Cardiac muscle cell (in vitro differentiated cells and primary cell): ENCODE measurements around the gene ISYNA1. TPM values are rescaled to one million over a fixed set of nuclear protein-coding genes. Genes with fewer than 3 reads are reported as not detected.

Experiments used
- DNase-seq, 2 donors: peaks; one replicate each; pipeline versions ENCODE4 v3.0.0 to v3.0.0-alpha.2; 2010 to 2017; ENCODE audit warnings: low read depth in 1 of 2, low spot score in 1 of 2
- H3K27ac ChIP-seq: fragments of 200-600 bp; sonication (generic); 2 replicates; pipeline ENCODE4 v1.5.1; 2016
- H3K27me3 ChIP-seq: fragments of 200-600 bp; sonication (generic); 2 replicates; pipeline ENCODE4 v1.6.0; 2016; ENCODE audit warnings: control low read depth
- H3K36me3 ChIP-seq: fragments of 200-600 bp; sonication (generic); 2 replicates; pipeline ENCODE4 v1.5.1; 2016; ENCODE audit warnings: control low read depth
- H3K4me1 ChIP-seq: fragments of 200-600 bp; sonication (generic); 2 replicates; pipeline ENCODE4 v1.8.1; 2017; ENCODE audit warnings: low read depth, mild to moderate bottlenecking, mixed run types
- H3K4me3 ChIP-seq: fragments of 200-600 bp; sonication (generic); 2 replicates; pipeline ENCODE4 v1.5.1; 2016; ENCODE audit warnings: mild to moderate bottlenecking
- H3K9me3 ChIP-seq: fragments of 200-600 bp; sonication (generic); 2 replicates; pipeline ENCODE4 v1.5.1; 2017; ENCODE audit warnings: low read depth, mild to moderate bottlenecking, control low read depth
- polyA plus RNA-seq: library from polyadenylated mRNA; unstranded; fragments of >200 nt; fragmentation: Nextera tagmentation; extraction: Ambion mirVana; gene quantifications from 2 replicates; pipeline ENCODE4 v1.2.1, GENCODE V29; 2016
- total RNA-seq: library from RNA; depleted of rRNA; stranded (reverse); fragments of >200 nt; gene quantifications from 2 replicates; pipeline ENCODE4 v1.2.3, GENCODE V29; 2016
- TF ChIP-seq, protein P1 (sequence below): IDR thresholded peaks from 2 replicates; pipeline ENCODE4 v1.5.1; 2012; ENCODE audit warnings: low read depth, mild to moderate bottlenecking, low read length

ISYNA1 gene
- total and polyA plus RNA-seq, 2 experiments from 2014 or later, result 298 to 370 TPM

DNA sequence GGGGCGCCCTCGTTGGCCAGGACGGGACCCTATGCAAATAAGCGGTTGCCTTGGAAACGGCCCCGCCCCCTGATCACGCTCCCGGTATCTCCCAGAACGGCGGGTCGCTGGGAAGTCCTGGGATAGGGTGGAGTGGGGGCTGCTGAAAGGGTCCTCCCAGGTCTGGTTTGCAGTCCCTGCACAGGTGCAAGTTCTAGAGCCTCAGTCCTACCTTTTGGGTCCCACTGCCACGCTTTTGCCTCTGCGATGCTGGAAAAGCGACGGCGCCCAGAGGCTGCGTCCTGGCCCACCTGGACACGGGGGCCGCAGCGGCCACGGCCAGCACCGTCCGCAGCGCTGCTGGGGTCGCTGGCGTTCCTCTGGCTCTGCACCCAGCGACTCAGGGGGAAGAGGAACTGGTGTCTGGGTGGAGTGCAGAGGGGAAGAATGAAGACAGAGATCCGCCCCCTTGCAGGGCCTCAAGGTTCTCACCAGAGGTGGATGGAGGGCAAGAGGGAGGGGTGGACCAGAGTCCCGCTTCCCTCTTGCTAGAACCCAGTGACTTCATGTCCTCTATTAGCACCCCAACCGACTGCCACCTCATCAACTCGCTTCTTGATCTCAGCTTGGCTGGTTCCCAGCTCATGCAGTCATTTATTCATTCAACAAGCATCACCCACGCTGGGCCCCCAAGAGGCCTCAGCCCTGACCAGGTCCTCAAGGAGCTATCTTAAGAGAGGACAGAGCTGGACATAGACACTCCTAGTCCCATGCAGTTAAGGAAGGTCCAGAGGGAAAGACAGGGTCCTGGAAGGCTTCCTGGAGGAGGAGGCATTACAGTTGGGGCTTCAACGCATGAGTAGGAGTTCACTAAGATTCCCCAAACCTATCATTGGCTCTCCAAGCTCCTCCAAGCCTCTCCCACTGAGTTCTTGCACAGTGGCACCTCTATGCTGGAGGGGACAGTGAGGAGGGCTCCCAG, 40.4 kb downstream of the ISYNA1 start, which contains the start of gene LRRC25:
Gene LRRC25, minus strand, starts transcription at position 381 of the 961 bp plus-strand sequence. CDS start 659 bp downstream, outside the sequence.
- peaks cover 4% of the 10 kb centered on the region for H3K4me1 ChIP-seq
- TF ChIP-seq, protein P1, sequence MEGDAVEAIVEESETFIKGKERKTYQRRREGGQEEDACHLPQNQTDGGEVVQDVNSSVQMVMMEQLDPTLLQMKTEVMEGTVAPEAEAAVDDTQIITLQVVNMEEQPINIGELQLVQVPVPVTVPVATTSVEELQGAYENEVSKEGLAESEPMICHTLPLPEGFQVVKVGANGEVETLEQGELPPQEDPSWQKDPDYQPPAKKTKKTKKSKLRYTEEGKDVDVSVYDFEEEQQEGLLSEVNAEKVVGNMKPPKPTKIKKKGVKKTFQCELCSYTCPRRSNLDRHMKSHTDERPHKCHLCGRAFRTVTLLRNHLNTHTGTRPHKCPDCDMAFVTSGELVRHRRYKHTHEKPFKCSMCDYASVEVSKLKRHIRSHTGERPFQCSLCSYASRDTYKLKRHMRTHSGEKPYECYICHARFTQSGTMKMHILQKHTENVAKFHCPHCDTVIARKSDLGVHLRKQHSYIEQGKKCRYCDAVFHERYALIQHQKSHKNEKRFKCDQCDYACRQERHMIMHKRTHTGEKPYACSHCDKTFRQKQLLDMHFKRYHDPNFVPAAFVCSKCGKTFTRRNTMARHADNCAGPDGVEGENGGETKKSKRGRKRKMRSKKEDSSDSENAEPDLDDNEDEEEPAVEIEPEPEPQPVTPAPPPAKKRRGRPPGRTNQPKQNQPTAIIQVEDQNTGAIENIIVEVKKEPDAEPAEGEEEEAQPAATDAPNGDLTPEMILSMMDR, result no peak
- DNase-seq, result peak in 1 of 2 donors; percentile 54
- no peaks in the 10 kb centered on the region for H3K9me3 ChIP-seq
- H3K27ac ChIP-seq, result no peak within 1 kb of the TSS
- no peaks in the 10 kb centered on the region for H3K36me3 ChIP-seq
- no peak within 1 kb of the TSS for H3K4me3 ChIP-seq
- H3K27me3 ChIP-seq, result no peaks in the 10 kb centered on the region

DNA sequence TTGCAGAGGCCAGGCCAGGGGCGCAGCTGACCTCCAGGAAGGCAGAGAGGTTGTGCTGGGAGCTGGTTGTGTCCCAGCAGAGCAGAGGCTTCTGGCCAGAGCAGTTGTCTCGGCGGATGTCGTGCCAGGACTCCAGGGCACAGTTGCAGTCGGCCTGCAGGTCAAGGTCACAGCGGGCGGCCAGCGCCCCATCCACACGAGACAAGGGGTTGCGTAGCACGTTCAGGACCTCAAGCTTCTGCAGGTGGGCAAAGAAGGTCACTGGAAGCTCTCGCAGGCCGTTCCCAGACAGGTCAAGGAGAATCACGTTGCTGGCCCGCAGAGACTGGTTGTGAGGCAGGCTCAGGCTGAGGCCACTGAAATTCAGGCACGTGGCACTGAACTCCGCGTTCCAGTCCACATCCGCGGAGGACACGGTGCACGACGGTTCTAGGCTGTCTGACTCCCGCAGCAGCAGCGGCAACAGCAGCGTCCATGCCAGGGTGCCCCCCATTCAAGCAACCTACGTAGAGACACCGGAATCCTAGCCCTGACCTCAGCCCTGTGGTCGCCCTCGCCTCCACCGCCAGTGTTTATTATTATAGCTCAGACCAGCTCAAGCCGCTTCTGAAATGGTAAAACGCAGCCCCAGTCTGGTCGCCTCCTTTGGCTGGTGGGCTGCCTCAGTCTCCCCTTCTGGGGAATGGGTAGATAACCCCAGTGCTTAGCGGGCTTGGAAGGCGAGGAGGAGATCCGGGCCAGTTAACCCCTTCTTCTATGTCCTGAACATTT, 41.3 kb downstream of the ISYNA1 start:
- Histone ChIP-seq H3K36me3 (no peaks in the 10 kb centered on the region), H3K27ac (no peak overlapping the region), H3K27me3 (no peaks in the 10 kb centered on the region), H3K9me3 (no peaks in the 10 kb centered on the region), H3K4me3 (no peak overlapping the region), H3K4me1 (peaks cover 4% of the 10 kb centered on the region)
- TF ChIP-seq, protein P1, result no peak
- no peak for DNase-seq

DNA sequence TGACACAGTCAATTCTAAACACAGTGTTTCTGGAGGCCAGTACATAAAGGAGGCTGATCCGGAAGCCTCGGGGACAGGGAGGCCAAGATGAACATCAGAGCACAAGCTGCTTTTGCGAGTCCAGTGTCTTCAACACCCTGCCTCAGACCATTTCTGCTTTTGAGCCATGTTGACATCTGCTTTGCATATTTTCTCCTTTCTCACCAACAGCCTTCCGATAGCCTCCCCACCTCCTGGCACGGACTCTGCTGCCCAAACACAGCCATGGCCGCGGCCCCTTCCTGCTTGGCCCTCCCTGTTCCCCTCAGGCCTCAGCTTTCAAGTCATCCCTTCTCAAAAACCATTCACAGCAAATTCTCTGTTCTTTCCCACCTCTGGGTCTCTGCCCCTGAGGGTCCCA, 44.1 kb downstream of the ISYNA1 start:
- Histone ChIP-seq H3K27me3 (no peaks in the 10 kb centered on the region), H3K4me3 (no peak overlapping the region), H3K9me3 (no peaks in the 10 kb centered on the region), H3K36me3 (no peaks in the 10 kb centered on the region), H3K4me1 (peaks cover 4% of the 10 kb centered on the region), H3K27ac (no peak overlapping the region)
- peak in 1 of 2 donors; percentile 38 for DNase-seq
- TF ChIP-seq, protein P1, result no peak

DNA sequence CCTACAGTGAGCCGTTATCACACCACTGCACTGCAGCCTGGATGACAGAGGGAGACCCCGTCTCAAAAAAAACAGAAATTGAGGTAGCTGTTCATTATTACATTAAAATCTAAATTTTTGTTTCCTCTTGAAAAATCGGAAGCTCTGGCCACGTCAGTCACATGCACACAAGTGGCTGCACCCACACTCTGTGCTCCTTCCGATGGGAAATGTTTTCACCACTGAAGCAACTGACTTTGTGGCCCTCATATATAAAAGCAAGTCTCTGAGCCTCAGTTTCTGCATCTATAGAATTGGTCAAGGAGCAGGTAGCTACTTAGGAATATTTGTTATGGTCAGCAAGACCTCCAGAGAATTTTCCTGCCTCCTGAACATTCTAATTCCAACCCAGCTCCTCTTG, 45.0 kb downstream of the ISYNA1 start:
- no peak overlapping the region for H3K4me3 ChIP-seq
- no peak for DNase-seq
- H3K27me3 ChIP-seq, result peaks cover 3% of the 10 kb centered on the region
- TF ChIP-seq, protein P1, result no peak
- no peak overlapping the region for H3K27ac ChIP-seq
- H3K4me1 ChIP-seq, result peaks cover 4% of the 10 kb centered on the region
- H3K36me3 ChIP-seq, result no peaks in the 10 kb centered on the region
- H3K9me3 ChIP-seq, result no peaks in the 10 kb centered on the region

DNA sequence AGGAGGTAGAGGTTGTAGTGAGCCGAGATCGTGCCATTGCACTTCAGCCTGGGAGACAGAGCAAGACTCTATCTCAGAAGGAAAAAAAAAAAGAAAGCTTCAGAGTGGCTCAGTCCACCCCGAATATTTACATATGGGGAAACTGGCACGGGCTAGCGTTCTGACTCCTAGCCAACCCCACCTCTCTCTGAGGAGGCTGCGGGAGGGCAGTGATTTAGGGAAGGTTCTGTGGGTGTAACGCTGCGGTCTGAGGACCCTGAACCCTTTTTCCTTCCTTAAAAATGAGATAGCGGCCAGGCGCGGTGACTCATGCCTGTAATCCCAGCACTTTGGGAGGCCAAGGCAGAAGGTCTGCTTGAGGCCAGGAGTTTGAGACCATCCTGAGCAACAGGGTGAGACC, 45.5 kb downstream of the ISYNA1 start:
- no peak overlapping the region for H3K27ac ChIP-seq
- TF ChIP-seq, protein P1, result no peak
- no peaks in the 10 kb centered on the region for H3K9me3 ChIP-seq
- DNase-seq, result peak in 1 of 2 donors; percentile 90
- H3K4me3 ChIP-seq, result no peak overlapping the region
- no peaks in the 10 kb centered on the region for H3K36me3 ChIP-seq
- H3K4me1 ChIP-seq, result peaks cover 3% of the 10 kb centered on the region
- H3K27me3 ChIP-seq, result peaks cover 7% of the 10 kb centered on the region
